Globus pallidus (tissue), 1 donor: ENCODE data around the gene AGPAT3.

Experiments used
- DNase-seq: peaks from one replicate; pipeline ENCODE4 v3.0.0-alpha.2; 2015; ENCODE audit warnings: low spot score

The AGPAT3 gene

DNA sequence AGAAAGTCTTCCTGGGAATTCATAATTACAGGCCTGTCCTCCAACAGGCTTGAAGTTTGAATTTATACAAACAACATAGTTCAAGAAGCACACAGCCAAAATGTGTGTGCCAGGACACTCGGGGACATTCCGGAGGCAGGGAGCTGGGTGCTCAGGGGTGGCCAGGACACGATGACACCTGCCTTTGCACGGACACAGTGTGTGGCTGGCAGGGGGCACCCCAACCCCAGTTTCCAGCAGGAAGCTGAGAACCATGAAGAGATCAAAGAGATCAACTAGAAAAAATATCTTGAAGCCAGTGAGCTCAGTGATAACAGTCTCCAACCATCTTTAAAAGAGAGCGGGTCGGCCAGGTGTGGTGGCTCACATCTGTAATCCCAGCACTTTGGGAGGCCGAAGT lies 114.6 kb downstream of the AGPAT3 start:
- DNase-seq = peak; percentile 60

- no peak for DNase-seq
Measured at GRCh38 chr21:43981151-43981870, 116.3 kb downstream of the AGPAT3 start.

DNA sequence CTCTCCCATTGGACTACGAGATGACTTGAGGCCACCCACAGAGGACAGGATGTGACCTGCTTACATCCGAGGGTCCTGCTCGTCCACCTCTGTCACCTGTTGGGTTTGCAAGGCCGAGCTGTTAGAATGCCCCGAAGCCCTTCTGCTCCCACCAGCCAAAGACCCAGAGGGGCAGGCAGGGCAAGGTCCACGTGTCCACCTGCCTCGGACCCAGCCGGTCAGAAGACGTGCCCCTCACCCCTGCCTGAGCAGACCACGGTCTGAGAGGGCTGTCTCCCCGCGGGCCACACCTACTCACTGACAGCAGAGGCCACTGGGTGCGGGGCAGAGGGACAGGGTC lies 116.8 kb downstream of the AGPAT3 start:
- no peak for DNase-seq

DNA sequence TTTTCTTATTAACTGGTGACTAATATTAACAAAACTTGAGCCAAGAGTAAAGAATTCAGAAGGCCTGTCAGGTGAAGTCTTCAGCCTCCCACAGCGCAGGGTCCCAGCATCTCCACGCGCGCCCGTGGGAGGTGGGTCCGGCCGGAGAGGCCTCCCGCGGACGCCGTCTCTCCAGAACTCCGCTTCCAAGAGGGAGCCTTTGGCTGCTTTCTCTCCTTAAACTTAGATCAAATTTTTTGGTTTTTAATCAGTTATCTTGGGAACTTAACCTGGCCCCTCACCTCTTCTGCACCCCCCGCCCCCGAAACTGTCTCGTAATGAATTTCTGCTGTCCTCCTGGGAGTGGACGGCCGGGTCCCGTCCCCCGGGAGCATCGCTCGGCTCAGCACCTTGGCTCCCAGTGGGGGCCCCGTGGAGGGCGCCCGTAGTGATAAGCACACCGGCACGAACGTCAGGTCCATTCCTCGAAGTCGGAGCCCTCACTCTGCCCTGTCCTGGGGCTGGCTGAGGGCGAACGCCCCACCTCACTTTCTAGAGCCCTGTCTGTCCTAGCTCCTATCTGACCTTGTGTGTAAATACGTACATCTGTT lies 117.6 kb downstream of the AGPAT3 start:
- no peak for DNase-seq

DNA sequence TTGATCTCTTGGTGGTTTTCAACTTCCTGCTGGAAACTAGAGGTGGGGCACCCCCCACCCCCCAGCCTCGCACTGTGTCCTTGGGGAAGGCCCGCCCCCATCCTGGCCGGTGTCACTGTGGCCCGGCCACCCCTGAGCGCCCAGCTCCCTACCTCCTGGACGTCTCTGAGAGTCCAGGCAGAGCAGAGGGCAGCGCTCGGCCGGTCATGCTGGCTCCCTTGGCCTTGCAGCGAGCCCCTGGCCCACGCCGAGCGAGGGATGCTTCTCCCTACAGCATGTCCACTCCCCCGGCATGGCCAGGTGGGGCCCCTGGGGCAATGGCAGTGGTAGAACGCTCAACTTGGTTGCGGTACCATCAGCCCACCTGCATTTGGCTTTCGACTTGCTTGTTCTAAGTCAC lies 118.4 kb downstream of the AGPAT3 start:
- no peak for DNase-seq

DNA sequence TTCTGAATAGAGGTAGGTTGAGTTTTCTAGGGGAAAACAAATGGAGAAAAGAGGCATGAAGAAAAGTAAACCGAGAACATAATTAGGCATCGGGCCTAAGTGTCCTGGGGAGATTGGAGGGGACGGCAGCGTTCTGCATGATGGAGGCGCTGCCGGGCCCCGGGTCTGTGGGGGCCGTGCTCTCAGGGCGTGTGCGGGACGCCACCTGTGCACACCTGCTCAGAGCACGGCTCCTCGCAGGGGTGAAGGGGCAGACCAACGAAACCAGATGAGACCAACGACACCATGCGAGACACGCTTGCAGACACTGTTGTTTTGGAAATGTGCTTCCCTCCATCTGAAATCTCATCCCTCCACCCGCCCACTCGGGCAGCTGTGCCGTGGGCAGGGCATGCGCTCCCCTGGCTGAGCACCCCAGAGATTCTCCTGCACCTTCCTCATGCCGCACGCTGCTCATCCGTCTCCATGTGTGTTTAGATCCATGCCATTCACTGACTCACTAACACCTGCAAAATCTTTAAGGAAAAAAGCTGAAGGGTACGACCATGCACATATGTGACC lies 118.9 kb downstream of the AGPAT3 start:
- DNase-seq = no peak

DNA sequence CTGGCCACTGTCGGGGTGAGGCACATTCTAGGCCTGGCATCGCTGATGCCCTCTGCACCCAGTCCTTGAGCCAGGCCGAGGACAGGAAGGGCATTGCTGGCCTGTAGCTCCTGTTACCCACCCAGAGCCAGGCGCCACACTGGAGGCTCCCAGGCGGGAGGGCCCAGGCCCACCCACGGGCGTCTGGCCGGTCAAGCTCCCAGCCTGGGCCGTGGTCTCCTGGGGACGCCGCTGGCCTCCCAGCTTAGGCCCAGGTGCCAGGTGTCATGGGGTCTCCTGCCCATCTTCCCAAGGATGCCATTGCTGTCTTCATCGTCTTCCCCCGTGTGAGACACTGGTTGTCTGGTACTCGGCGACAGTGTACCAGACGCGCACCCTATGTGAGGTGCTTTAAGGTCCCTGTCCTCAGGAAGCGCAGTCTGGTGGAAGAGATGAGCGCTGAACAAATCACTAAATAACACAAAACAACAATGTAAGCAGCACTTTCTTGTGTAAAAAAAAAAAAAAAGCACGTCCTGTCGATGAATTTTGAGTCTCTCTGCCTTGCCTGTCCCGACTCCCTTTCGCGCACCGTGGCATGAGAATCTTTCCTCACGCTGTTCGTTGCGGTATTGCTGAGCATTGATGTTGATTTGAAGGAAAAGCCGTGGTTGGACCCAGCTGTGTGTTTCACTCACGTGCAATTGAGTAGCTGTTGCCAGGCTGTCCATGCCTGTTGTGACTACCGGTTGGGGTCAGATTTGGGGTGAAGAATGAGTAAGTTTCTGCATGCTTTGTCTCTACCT lies 120.1 kb downstream of the AGPAT3 start:
- DNase-seq = no peak

DNA sequence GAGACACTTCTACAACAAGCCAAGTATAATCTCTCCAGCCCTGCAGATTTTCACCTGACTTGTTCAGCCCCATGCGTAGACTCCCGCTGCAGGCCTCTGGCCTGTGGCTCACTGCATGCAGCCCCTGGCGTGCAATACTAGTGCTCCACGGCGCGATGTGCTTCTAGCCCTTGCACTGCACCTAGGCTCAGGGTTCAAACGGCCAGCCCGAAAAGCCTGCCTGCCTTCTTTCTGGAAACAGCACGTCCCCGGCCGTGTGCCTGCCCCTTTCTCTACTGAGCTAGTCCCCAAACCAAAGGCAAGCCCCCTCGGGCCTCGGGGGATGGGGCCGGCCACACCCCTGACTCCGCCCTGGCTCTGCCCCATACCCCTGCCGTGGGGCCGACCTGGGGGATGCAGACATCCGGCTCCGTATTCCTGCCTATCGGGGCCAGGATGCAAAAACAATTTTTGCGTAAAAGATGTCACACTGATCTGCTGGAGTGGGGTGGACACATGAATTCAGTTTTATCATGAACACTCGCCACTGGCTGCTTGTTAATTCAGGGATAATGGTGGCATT lies 120.7 kb downstream of the AGPAT3 start:
- no peak for DNase-seq

GRCh38 chr21:43986544-43987451 lies 121.8 kb downstream of the AGPAT3 start:
- DNase-seq = peak; percentile 89

- DNase-seq = peak; percentile 44
Measured at GRCh38 chr21:43987509-43987908, 122.5 kb downstream of the AGPAT3 start.

- DNase-seq = no peak
Measured at GRCh38 chr21:43988016-43988415, 123.0 kb downstream of the AGPAT3 start.

- DNase-seq = no peak
Measured at GRCh38 chr21:43988506-43989230, 123.6 kb downstream of the AGPAT3 start.

DNA sequence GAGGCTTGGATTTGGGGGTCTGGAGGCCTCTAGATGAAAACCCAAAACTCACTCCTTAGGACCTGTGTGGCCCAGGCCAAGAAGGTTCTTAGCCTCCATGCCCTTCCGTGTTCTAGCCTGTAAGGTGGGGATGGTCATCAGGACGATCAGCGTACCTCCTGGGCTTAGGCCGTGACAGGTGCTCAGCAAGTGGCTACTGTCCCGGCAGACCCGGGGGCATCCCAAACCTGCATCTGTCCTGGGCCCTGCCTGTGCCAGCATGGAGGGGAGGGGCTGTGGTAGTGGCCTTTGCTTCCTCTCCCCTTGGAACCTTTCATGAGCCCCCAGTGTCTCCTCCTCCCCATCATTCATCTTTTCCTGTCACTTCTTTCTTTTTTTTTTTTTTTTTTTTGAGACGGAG lies 124.4 kb downstream of the AGPAT3 start:
- DNase-seq = no peak

- no peak for DNase-seq
Measured at GRCh38 chr21:43991447-43991991, 126.5 kb downstream of the AGPAT3 start.

DNA sequence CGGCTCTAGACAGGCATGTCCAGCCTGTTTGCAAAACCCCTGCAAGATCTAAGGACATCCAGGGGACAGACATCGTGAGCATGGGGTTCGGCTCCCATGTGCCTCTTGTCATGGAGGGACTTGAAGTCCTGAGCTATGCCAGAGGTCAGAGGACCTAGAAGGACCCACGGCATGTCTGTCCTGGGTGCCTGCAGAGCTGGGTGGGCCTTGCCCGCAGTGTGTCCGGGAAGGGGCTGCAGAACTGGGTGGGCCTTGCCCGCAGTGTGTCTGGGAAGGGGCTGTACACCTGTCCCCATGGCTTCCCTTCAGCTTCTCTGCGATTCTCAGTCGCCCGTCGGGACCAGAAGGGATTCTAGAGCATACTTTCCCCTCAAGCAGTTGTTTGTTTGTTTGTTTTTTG lies 127.1 kb downstream of the AGPAT3 start:
- DNase-seq = no peak

GRCh38 chr21:43993420-43993934 lies 128.5 kb downstream of the AGPAT3 start:
- DNase-seq = no peak

DNA sequence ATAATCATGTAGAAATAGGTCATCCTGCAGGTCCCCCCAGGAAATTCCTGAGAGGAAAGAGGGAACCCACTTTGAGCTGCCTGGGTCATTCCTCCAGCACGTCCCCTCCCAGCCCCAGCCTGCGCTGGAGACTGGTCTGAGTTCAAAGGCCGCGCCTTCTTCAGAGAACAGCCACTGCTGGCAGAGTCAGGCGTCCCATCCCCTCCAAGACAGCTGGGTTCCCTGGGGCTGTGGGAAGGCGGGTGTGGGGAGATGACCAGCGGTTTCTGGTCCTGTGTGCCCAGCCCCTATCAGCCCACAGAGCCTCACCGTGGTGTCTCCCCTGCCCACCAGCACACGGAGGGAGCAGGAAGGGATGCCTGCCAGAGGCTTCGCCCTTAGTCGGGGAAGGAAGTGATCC lies 129.1 kb downstream of the AGPAT3 start:
- DNase-seq = no peak

GRCh38 chr21:43994646-43995045 lies 129.6 kb downstream of the AGPAT3 start:
- DNase-seq = no peak

GRCh38 chr21:43995521-43996105 lies 130.6 kb downstream of the AGPAT3 start:
- no peak for DNase-seq
